ENCODE measurements around the gene APOD. TPM values are rescaled to one million over a fixed set of nuclear protein-coding genes. Genes with fewer than 3 reads are reported as not detected.
A peak's percentile ranks its signal among the peaks of the same experiment; 100 is the strongest.

The APOD gene
- total RNA-seq, 2 donors from 2014 or later: not detected

- Mint-ChIP-seq H3K27me3 (ENCODE audit: insufficient read depth) (peaks cover 29% of the 10 kb centered on the region), H3K27ac (peak overlapping the region; percentile 80), H3K36me3 (ENCODE audit: low read depth) (no peaks in the 10 kb centered on the region), H3K4me1 (peaks cover 34% of the 10 kb centered on the region), H3K9me3 (no peaks in the 10 kb centered on the region), H3K4me3 (peak overlapping the region; percentile 81)
- H3K27ac ChIP-seq (ENCODE audit: low read depth, low read length): peak overlapping the region; percentile 12
- H3K27me3 ChIP-seq (ENCODE audit: control insufficient read depth, insufficient read depth, low read length, poor library complexity, severe bottlenecking): peaks cover 13% of the 10 kb centered on the region
- peak overlapping the region; percentile 83 for H3K9ac ChIP-seq (ENCODE audit: extremely low read depth, low read length, poor library complexity, severe bottlenecking)
- H3K36me3 ChIP-seq (ENCODE audit: control insufficient read depth, insufficient read depth, low read length): no peaks in the 10 kb centered on the region
- peaks cover 9% of the 10 kb centered on the region for H3K4me1 ChIP-seq (ENCODE audit: control insufficient read depth, insufficient read depth, low read length)
- peak; percentile 23 for TF ChIP-seq CTCF (conservative IDR thresholded peaks at IDR 0.05)
- 24 to 26% methylated on average over 27 to 38 of the region's 38 CpGs for WGBS, 2 experiments (ENCODE audit: insufficient coverage in 1 of 2, insufficient read length in 1 of 2)
- peak; percentile 79 for DNase-seq
- peak overlapping the region; percentile 93 for H3K4me3 ChIP-seq (ENCODE audit: low read length)
- H3K9me3 ChIP-seq (ENCODE audit: control insufficient read depth, low read length): no peaks in the 10 kb centered on the region
These were observed 40.1 kb downstream of the APOD start for GRCh38 chr3:195543500-195544229.

DNA sequence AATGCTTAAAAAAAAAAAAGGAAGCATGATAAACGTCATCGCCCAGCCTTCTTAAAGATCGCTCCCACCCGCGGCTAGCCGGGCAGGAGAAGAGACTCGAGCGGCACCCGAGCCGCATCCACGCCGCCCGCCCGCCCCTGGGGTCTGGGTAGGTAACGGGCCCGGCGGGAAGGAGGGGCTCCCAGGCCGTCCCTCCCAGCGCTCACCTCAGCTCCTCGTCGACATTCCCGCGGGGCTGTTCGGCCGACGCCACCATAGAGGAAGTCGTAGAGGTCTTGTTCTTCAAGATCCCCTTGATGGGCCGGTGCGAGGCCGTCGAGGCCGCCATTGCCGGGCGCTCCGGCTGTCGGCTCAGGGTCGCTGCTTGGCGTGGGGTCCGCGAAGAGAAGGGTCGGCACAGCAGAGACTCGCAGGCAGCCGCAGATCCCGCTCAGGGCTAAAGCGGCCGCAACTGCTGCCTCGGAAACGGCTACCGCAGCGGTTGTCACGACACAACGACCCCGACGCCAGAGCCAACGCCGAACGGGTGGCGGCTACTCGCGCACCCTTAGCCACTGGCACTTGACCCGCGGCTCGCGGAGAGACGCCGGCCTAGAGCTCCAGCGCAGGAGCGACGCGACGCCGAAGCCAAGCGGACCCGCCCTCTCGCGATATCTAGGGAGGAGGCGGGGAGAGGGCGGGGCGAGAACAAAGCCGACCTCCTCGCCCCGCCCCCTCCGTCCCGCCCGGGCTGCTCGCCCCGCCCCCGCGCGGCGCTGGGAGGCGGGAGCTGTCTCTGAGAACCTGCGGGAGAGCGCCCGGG, 40.8 kb downstream of the APOD start, which contains the start of gene PPP1R2:
PPP1R2 (minus strand) TSS at position 628 of the 802 bp plus-strand sequence; CDS start at position 328, 300 bp downstream.
- no peaks in the 10 kb centered on the region for H3K36me3 Mint-ChIP-seq (ENCODE audit: low read depth)
- peak within 1 kb of the TSS; percentile 75 for H3K27ac ChIP-seq (ENCODE audit: low read depth, low read length)
- peak; percentile 96 for DNase-seq
- H3K4me1 Mint-ChIP-seq: peaks cover 27% of the 10 kb centered on the region
- no peaks in the 10 kb centered on the region for H3K36me3 ChIP-seq (ENCODE audit: control insufficient read depth, insufficient read depth, low read length)
- H3K27ac Mint-ChIP-seq: peak within 1 kb of the TSS; percentile 89
- H3K27me3 ChIP-seq (ENCODE audit: control insufficient read depth, insufficient read depth, low read length, poor library complexity, severe bottlenecking): peaks cover 13% of the 10 kb centered on the region
- H3K9ac ChIP-seq (ENCODE audit: extremely low read depth, low read length, poor library complexity, severe bottlenecking): peak within 1 kb of the TSS; percentile 83
- H3K4me1 ChIP-seq (ENCODE audit: control insufficient read depth, insufficient read depth, low read length): peaks cover 3% of the 10 kb centered on the region
- no peak for TF ChIP-seq CTCF (conservative IDR thresholded peaks at IDR 0.05)
- 0% methylated on average over 6 to 95 of the region's 95 CpGs for WGBS, 2 experiments (ENCODE audit: insufficient coverage in 1 of 2, insufficient read length in 1 of 2)
- peak within 1 kb of the TSS; percentile 81 for H3K4me3 Mint-ChIP-seq
- peaks cover 29% of the 10 kb centered on the region for H3K27me3 Mint-ChIP-seq (ENCODE audit: insufficient read depth)
- H3K9me3 Mint-ChIP-seq: no peaks in the 10 kb centered on the region
- no peaks in the 10 kb centered on the region for H3K9me3 ChIP-seq (ENCODE audit: control insufficient read depth, low read length)
- peak within 1 kb of the TSS; percentile 93 for H3K4me3 ChIP-seq (ENCODE audit: low read length)

- H3K9me3 Mint-ChIP-seq: no peaks in the 10 kb centered on the region
- no peak overlapping the region for H3K27ac Mint-ChIP-seq
- no peaks in the 10 kb centered on the region for H3K9me3 ChIP-seq (ENCODE audit: control insufficient read depth, low read length)
- peak overlapping the region; percentile 83 for H3K9ac ChIP-seq (ENCODE audit: extremely low read depth, low read length, poor library complexity, severe bottlenecking)
- 3 to 5% methylated on average over 4 to 5 of the region's 5 CpGs for WGBS, 2 experiments (ENCODE audit: insufficient coverage in 1 of 2, insufficient read length in 1 of 2)
- H3K27me3 ChIP-seq (ENCODE audit: control insufficient read depth, insufficient read depth, low read length, poor library complexity, severe bottlenecking): peaks cover 13% of the 10 kb centered on the region
- H3K4me1 ChIP-seq (ENCODE audit: control insufficient read depth, insufficient read depth, low read length): peaks cover 3% of the 10 kb centered on the region
- H3K4me1 Mint-ChIP-seq: peaks cover 24% of the 10 kb centered on the region
- no peak for TF ChIP-seq CTCF (conservative IDR thresholded peaks at IDR 0.05)
- no peaks in the 10 kb centered on the region for H3K36me3 Mint-ChIP-seq (ENCODE audit: low read depth)
- H3K36me3 ChIP-seq (ENCODE audit: control insufficient read depth, insufficient read depth, low read length): no peaks in the 10 kb centered on the region
- DNase-seq: no peak
- H3K4me3 Mint-ChIP-seq: peak overlapping the region; percentile 81
- H3K27ac ChIP-seq (ENCODE audit: low read depth, low read length): no peak overlapping the region
- H3K27me3 Mint-ChIP-seq (ENCODE audit: insufficient read depth): peaks cover 29% of the 10 kb centered on the region
- H3K4me3 ChIP-seq (ENCODE audit: low read length): peak overlapping the region; percentile 93
These were observed 41.4 kb downstream of the APOD start for GRCh38 chr3:195542316-195542697.
